K562 (cell line): Measurements from ENCODE around the gene PDE1C. TPM values are rescaled to one million over a fixed set of nuclear protein-coding genes. Genes with fewer than 3 reads are reported as not detected.

Experiments
- ATAC-seq: fragments of 200-7000 bp; cut with Tn5 transposase; 3 replicates; pipeline ENCODE4 v1.9.1; 2020; ENCODE audit warnings: moderate library complexity
- BruUV-seq: library from RNA; stranded (reverse); fragments of 400-500 nt; replicated peaks from 2 replicates; lab custom pipeline; 2021; lab: Mats Ljungman, UMichigan
- CTCF ChIA-PET: fragments of 300-600 bp; formaldehyde crosslinking; extraction: SDS; loops from one replicate; lab custom pipeline; 2021; ENCODE audit warnings: low intra/inter-chr PET ratio; lab: Yijun Ruan, JAX
- POLR2A ChIA-PET: fragments of 300-600, 350-650 bp; sonication (Branson Sonifier 250); formaldehyde crosslinking; extraction: SDS; loops from one replicate; lab custom pipeline; 2021; ENCODE audit warnings: antibody characterized with exemption, inconsistent platforms; lab: Yijun Ruan, JAX
- DNase-seq, 4 experiments: peaks; one replicate each; pipeline versions ENCODE4 v3.0.0 to v3.0.0-alpha.2; 2011 to 2018; ENCODE audit warnings: low spot score in 3 of 4, mixed read lengths in 3 of 4; ENCODE audit errors: extremely low read depth in 1 of 4
- FAIRE-seq: peaks from 2 replicates; lab custom pipeline; 2011; peaks lifted over from hg19 to GRCh38; lab: Jason Lieb, UNC
- H2AFZ ChIP-seq: 2 replicates; pipeline ENCODE4 v1.6.0; 2011; ENCODE audit warnings: low read depth, low read length, control low read depth, inconsistent platforms
- H3K27ac ChIP-seq: fragments of 200-600 bp; 3 replicates; pipeline ENCODE4 v1.8.0; 2011; ENCODE audit warnings: low read depth, mild to moderate bottlenecking, control low read depth, inconsistent platforms, low read length, moderate library complexity, mixed read lengths; ENCODE audit errors: extremely low read depth
- H3K27me3 ChIP-seq, 2 experiments: fragments of 300-600 bp in 1 of 2; 2 replicates in 1 of 2; 3 replicates in 1 of 2; pipeline versions ENCODE4 v1.6.0 to v1.8.0; 2011; ENCODE audit warnings: inconsistent platforms in 2 of 2, low read length in 2 of 2, mild to moderate bottlenecking in 1 of 2, mixed read lengths in 1 of 2, moderate library complexity in 1 of 2; ENCODE audit not compliant: control insufficient read depth in 2 of 2, insufficient read depth in 2 of 2
- H3K36me3 ChIP-seq: fragments of 300-600 bp; 3 replicates; pipeline ENCODE4 v1.8.0; 2011; ENCODE audit warnings: mild to moderate bottlenecking, low read length, inconsistent platforms; ENCODE audit not compliant: control insufficient read depth, insufficient read depth
- H3K4me1 ChIP-seq, 2 experiments: fragments of 200-600 bp in 1 of 2; replicated peaks in 1 of 2; 2 replicates in 1 of 2; 3 replicates in 1 of 2; pipeline versions ENCODE4 v1.5.1 to v1.8.0; 2011; ENCODE audit warnings: inconsistent platforms in 2 of 2, low read length in 2 of 2, mild to moderate bottlenecking in 1 of 2, mixed read lengths in 1 of 2, moderate library complexity in 1 of 2; ENCODE audit not compliant: control insufficient read depth in 2 of 2, insufficient read depth in 2 of 2
- H3K4me2 ChIP-seq: 2 replicates; pipeline ENCODE4 v1.6.1; 2011; ENCODE audit warnings: low read length, control low read depth, inconsistent platforms, mixed read lengths; ENCODE audit not compliant: insufficient read depth
- H3K4me3 ChIP-seq: fragments of 200-600 bp; sonication (generic), shearing (Covaris generic); 2 replicates; pipeline ENCODE4 v1.5.1; 2016; ENCODE audit warnings: control low read depth, inconsistent platforms
- H3K79me2 ChIP-seq: fragments of 200-600 bp; 3 replicates; pipeline ENCODE4 v1.8.0; 2011; ENCODE audit warnings: low read length, inconsistent platforms; ENCODE audit not compliant: control insufficient read depth, insufficient read depth
- H3K9ac ChIP-seq, 2 experiments: 2 replicates each; pipeline versions ENCODE4 v1.6.0 to v1.6.1; 2011; ENCODE audit warnings: low read depth in 2 of 2, low read length in 2 of 2, control low read depth in 1 of 2, inconsistent platforms in 1 of 2, mild to moderate bottlenecking in 1 of 2, mixed read lengths in 1 of 2; ENCODE audit not compliant: insufficient read depth in 1 of 2
- H3K9me1 ChIP-seq: one replicate; pipeline ENCODE4 v1.6.0; 2011; ENCODE audit warnings: inconsistent platforms, mild to moderate bottlenecking, low read length, moderate library complexity; ENCODE audit not compliant: control insufficient read depth, insufficient read depth
- H3K9me3 ChIP-seq: replicated peaks from 2 replicates; pipeline ENCODE4 v1.5.1; 2011; ENCODE audit warnings: low read depth, low read length, inconsistent platforms; ENCODE audit not compliant: control insufficient read depth, insufficient read depth
- H4K20me1 ChIP-seq: replicated peaks from 2 replicates; pipeline ENCODE4 v1.6.1; 2011; ENCODE audit warnings: low read length, inconsistent platforms, mixed read lengths; ENCODE audit not compliant: control insufficient read depth, insufficient read depth
- COPS2 ChIP-seq: fragments of 450-650 bp; conservative IDR thresholded peaks from 2 replicates; pipeline ENCODE4 v1.6.1; 2016; ENCODE audit warnings: mild to moderate bottlenecking, moderate library complexity
- CREM ChIP-seq: IDR thresholded peaks from 2 replicates; pipeline ENCODE4 v1.6.1; 2014; ENCODE audit warnings: antibody characterized with exemption, low read depth
- CTCFL ChIP-seq: IDR thresholded peaks from 2 replicates; pipeline ENCODE4 v1.6.1; 2011; ENCODE audit warnings: borderline replicate concordance, low read depth, mild to moderate bottlenecking, moderate library complexity, low read length; ENCODE audit not compliant: insufficient read depth, poor library complexity, severe bottlenecking
- ELF4 ChIP-seq: fragments of 450-650 bp; formaldehyde crosslinking; IDR thresholded peaks from 2 replicates; pipeline ENCODE4 v1.4.0; 2022; ENCODE audit warnings: missing genetic modification characterization
- ETV1 ChIP-seq: fragments of 450-650 bp; conservative IDR thresholded peaks from 2 replicates; pipeline ENCODE4 v1.6.1; 2016; ENCODE audit warnings: missing genetic modification characterization, control low read depth, low read depth, missing compliant biosample characterization
- FOXK1 ChIP-seq: sonication (generic); formaldehyde crosslinking; IDR thresholded peaks from 2 replicates; pipeline ENCODE4 v1.8.0; 2022; ENCODE audit warnings: missing genetic modification reagents, mild to moderate bottlenecking, borderline replicate concordance
- HMBOX1 ChIP-seq: sonication (generic); IDR thresholded peaks from 2 replicates; pipeline ENCODE4 v1.6.1; 2016
- MXD1 ChIP-seq: fragments of 250-450 bp; sonication (Bioruptor Pico); IDR thresholded peaks from 2 replicates; pipeline ENCODE4 v1.8.0; 2021; ENCODE audit warnings: borderline replicate concordance, mild to moderate bottlenecking, moderate library complexity; ENCODE audit not compliant: poor library complexity, severe bottlenecking
- NFIX ChIP-seq: fragments of 250-450 bp; sonication (Bioruptor Pico); IDR thresholded peaks from 2 replicates; pipeline ENCODE4 v1.4.0; 2020; ENCODE audit warnings: low read depth, mild to moderate bottlenecking, moderate library complexity
- NONO ChIP-seq, 2 experiments: fragments of 200-400 bp in 1 of 2; fragments of 450-650 bp in 1 of 2; formaldehyde crosslinking in 1 of 2; IDR thresholded peaks; 2 replicates each; pipeline ENCODE4 v1.6.1; 2017; ENCODE audit warnings: low read depth in 2 of 2, mild to moderate bottlenecking in 2 of 2, moderate library complexity in 2 of 2, low read length in 1 of 2
- POLR3G ChIP-seq: IDR thresholded peaks from 2 replicates; pipeline ENCODE4 v1.6.1; 2011; ENCODE audit not compliant: insufficient read length, insufficient replicate concordance; ENCODE audit errors: extremely low read depth
- ZBTB49 ChIP-seq: sonication (generic); formaldehyde crosslinking; IDR thresholded peaks from 2 replicates; pipeline ENCODE4 v1.8.0; 2022; ENCODE audit warnings: missing genetic modification reagents, mild to moderate bottlenecking, borderline replicate concordance
- ZNF124 ChIP-seq: sonication (generic); formaldehyde crosslinking; IDR thresholded peaks from 2 replicates; pipeline ENCODE4 v1.8.1; 2022; ENCODE audit warnings: missing genetic modification reagents
- ZNF133 ChIP-seq: fragments of 250-450 bp; sonication (Bioruptor Pico); IDR thresholded peaks from 2 replicates; pipeline ENCODE4 v1.4.0; 2020; ENCODE audit warnings: mild to moderate bottlenecking
- in situ Hi-C: fragments of 300-500 bp; cut with MboI; formaldehyde crosslinking; loops from 4 replicates; pipeline ENCODE4 v1.15.0; 2018; ENCODE audit warnings: inconsistent platforms, mixed read lengths
- intact Hi-C: fragments of 100-400 bp; cut with micrococcal nuclease; formaldehyde crosslinking; loops from 2 replicates; pipeline ENCODE4 v1.14.2; 2022
- polyA plus RNA-seq, 8 experiments: library from polyadenylated mRNA; depleted of rRNA in 4 of 8; stranded (reverse) in 5 of 8; unstranded in 3 of 8; fragments of >200 nt; fragmentation: Nextera tagmentation in 2 of 8; fragmentation: Illumina TruSeq in 1 of 8; extraction: Ambion mirVana in 2 of 8; extraction: Trizol in 1 of 8; gene quantifications; 2 replicates each; pipeline versions ENCODE4 v1.2.1 to v1.2.3, GENCODE V29; 2011 to 2014; ENCODE audit warnings: inconsistent platforms in 1 of 8, missing spikeins in 1 of 8
- total RNA-seq, 7 experiments: library from RNA; depleted of rRNA in 6 of 7; stranded (reverse); fragments of >200 nt in 6 of 7; fragmentation: Illumina TruSeq in 2 of 7; extraction: Trizol in 2 of 7; gene quantifications; 2 replicates each; pipeline versions ENCODE4 v1.2.1 to v1.2.3, GENCODE V29; 2011 to 2021; ENCODE audit warnings: low replicate concordance in 1 of 7

Gene PDE1C
- total and polyA plus RNA-seq, 9 of the 15 experiments (the other 6 are each of a cell fraction or from before 2014, with no cell fraction given): under 0.01 to 0.01 TPM; not detected in 7

- TF ChIP-seq CTCFL (no peak), ZNF124 (CRISPR knock-in tag) (no peak), ETV1 (tag) (no peak)
- TF ChIP-seq, all 486 proteins: peak for 0
Measured at GRCh38 chr7:31896925-31897324, 173.3 kb downstream of the PDE1C start (continued).

- Histone ChIP-seq H3K9me1 (no peaks in the 10 kb centered on the region), H3K4me1 (no peaks in the 10 kb centered on the region), H3K79me2 (no peaks in the 10 kb centered on the region), H3K4me3 (no peak overlapping the region), H3K4me2 (no peak overlapping the region), H4K20me1 (no peaks in the 10 kb centered on the region), H3K36me3 (no peaks in the 10 kb centered on the region), H3K27ac (no peak overlapping the region), H3K9me3 (no peaks in the 10 kb centered on the region), H2AFZ (no peak overlapping the region)
- DNase-seq (no peak), FAIRE-seq (no peak), ATAC-seq (no peak)
- CTCF ChIA-PET: no interaction called here
- POLR2A ChIA-PET: no interaction called here
- in situ Hi-C loops: no loop called here
- intact Hi-C loops: no loop called here
- TF ChIP-seq FOXK1 (CRISPR knock-in tag): no peak
- no peak for TF ChIP-seq ELF4 (CRISPR knock-in tag)
- TF ChIP-seq NONO (IDR thresholded peaks at IDR 0.05; ENCODE audit: low read depth in 2 of 2, low read length in 1 of 2): no peak
- TF ChIP-seq POLR3G: no peak
- no peak for TF ChIP-seq HMBOX1
- no peak for TF ChIP-seq NFIX (CRISPR knock-in tag)
- TF ChIP-seq ZNF133 (CRISPR knock-in tag): no peak
- TF ChIP-seq COPS2: no peak
- TF ChIP-seq CREM: no peak
- no peak for TF ChIP-seq MXD1
- no peak for TF ChIP-seq ZBTB49 (CRISPR knock-in tag)
- TF ChIP-seq, all 486 proteins: peak for 0
- no TSS peak for BruUV-seq
- no peak overlapping the region for H3K9ac ChIP-seq
- H3K27me3 ChIP-seq: no peaks in the 10 kb centered on the region
Measured at GRCh38 chr7:31894308-31894707, 175.9 kb downstream of the PDE1C start.
